ENCODE results near the gene MOV10.

MOV10 gene

GRCh38 chr1:112673592-112674439 is 643 bp upstream of the MOV10 start (continued):
- TF ChIP-seq ZNF174 (tag by site-specific recombination; IDR thresholded peaks at IDR 0.05) = no peak
- TF ChIP-seq ZNF23 (tag by site-specific recombination; IDR thresholded peaks at IDR 0.05; ENCODE audit: borderline replicate concordance) = no peak
- TF ChIP-seq CTCF (tag by site-specific recombination; IDR thresholded peaks at IDR 0.05) = peak; percentile 67
- TF ChIP-seq GFI1B (tag by site-specific recombination; IDR thresholded peaks at IDR 0.05) = peak; percentile 92
- TF ChIP-seq ZNF629 (tag by site-specific recombination; IDR thresholded peaks at IDR 0.05) = no peak
- no peak for TF ChIP-seq WT1 (tag by site-specific recombination; IDR thresholded peaks at IDR 0.05)
- no peak for TF ChIP-seq BCL11B (tag by site-specific recombination; IDR thresholded peaks at IDR 0.05; ENCODE audit: low read depth)
- no peak for TF ChIP-seq ZNF792 (tag by site-specific recombination; IDR thresholded peaks at IDR 0.05)
- no peak for TF ChIP-seq ZNF777 (tag by site-specific recombination; IDR thresholded peaks at IDR 0.05; ENCODE audit: borderline replicate concordance)
- TF ChIP-seq GLIS1 (tag by site-specific recombination; IDR thresholded peaks at IDR 0.05) = 0 out of 2 replicates have a peak, but pooled peaks have one; percentile 5
- TF ChIP-seq ZNF18 (tag by site-specific recombination; IDR thresholded peaks at IDR 0.05) = no peak
- 0 out of 2 replicates have a peak, but pooled peaks have one; percentile 18 for TF ChIP-seq ZSCAN30 (tag by site-specific recombination; IDR thresholded peaks at IDR 0.05)
- TF ChIP-seq ZNF26 (tag by site-specific recombination; IDR thresholded peaks at IDR 0.05) = no peak
- TF ChIP-seq ZSCAN4 (tag by site-specific recombination; IDR thresholded peaks at IDR 0.05) = no peak
- TF ChIP-seq ZBTB48 (tag by site-specific recombination; IDR thresholded peaks at IDR 0.05) = peak; percentile 9; the same call in 1 of the 2 replicates
- TF ChIP-seq ZNF292 (tag by site-specific recombination; IDR thresholded peaks at IDR 0.05; ENCODE audit: borderline replicate concordance, low read depth) = no peak
- no peak for TF ChIP-seq ZNF404 (tag by site-specific recombination; IDR thresholded peaks at IDR 0.05)
- peak; percentile 85 for TF ChIP-seq ZNF600 (tag by site-specific recombination; IDR thresholded peaks at IDR 0.05)
- TF ChIP-seq KLF9 (tag by site-specific recombination; IDR thresholded peaks at IDR 0.05; ENCODE audit: low read depth) = 0 out of 2 replicates have a peak, but pooled peaks have one; percentile 92
- TF ChIP-seq SP3 (tag by site-specific recombination; IDR thresholded peaks at IDR 0.05) = no peak
- 0 out of 2 replicates have a peak, but pooled peaks have one; percentile 16 for TF ChIP-seq HOXD13 (CRISPR knock-in tag; IDR thresholded peaks at IDR 0.05; ENCODE audit: borderline replicate concordance)
- peak; percentile 80 for TF ChIP-seq ZNF664 (tag by site-specific recombination; IDR thresholded peaks at IDR 0.05)
- TF ChIP-seq ZNF398 (tag by site-specific recombination; IDR thresholded peaks at IDR 0.05) = no peak
- TF ChIP-seq PRDM1 (tag by site-specific recombination; IDR thresholded peaks at IDR 0.05) = peak; percentile 67
- TF ChIP-seq ZNF302 (tag by site-specific recombination; IDR thresholded peaks at IDR 0.05; ENCODE audit: low read depth) = no peak
- TF ChIP-seq ZNF350 (tag by site-specific recombination; IDR thresholded peaks at IDR 0.05) = no peak
- TF ChIP-seq ZNF658 (tag by site-specific recombination; IDR thresholded peaks at IDR 0.05) = no peak
- TF ChIP-seq OVOL3 (tag by site-specific recombination; IDR thresholded peaks at IDR 0.05) = no peak
- no peak for TF ChIP-seq ZNF580 (tag by site-specific recombination; IDR thresholded peaks at IDR 0.05)
- 0 out of 2 replicates have a peak, but pooled peaks have one; percentile 32 for TF ChIP-seq PRDM6 (tag by site-specific recombination; IDR thresholded peaks at IDR 0.05)
